GM19025 (cell line): ENCODE measurements around the gene JMJD4.
A peak's percentile ranks its signal among the peaks of the same experiment; 100 is the strongest.
"Not testable (repeated sequence)": the region's sequence is repeated elsewhere in the genome, so short reads cannot be mapped to it uniquely, and the experiment has no call there.

Source experiments
- ATAC-seq: cut with Tn5 transposase; IDR thresholded peaks from one replicate; pipeline ENCODE4 v1.9.1; 2021; ENCODE audit warnings: mild to moderate bottlenecking, low read depth, moderate library complexity; ENCODE audit not compliant: unreplicated experiment

The JMJD4 gene

DNA sequence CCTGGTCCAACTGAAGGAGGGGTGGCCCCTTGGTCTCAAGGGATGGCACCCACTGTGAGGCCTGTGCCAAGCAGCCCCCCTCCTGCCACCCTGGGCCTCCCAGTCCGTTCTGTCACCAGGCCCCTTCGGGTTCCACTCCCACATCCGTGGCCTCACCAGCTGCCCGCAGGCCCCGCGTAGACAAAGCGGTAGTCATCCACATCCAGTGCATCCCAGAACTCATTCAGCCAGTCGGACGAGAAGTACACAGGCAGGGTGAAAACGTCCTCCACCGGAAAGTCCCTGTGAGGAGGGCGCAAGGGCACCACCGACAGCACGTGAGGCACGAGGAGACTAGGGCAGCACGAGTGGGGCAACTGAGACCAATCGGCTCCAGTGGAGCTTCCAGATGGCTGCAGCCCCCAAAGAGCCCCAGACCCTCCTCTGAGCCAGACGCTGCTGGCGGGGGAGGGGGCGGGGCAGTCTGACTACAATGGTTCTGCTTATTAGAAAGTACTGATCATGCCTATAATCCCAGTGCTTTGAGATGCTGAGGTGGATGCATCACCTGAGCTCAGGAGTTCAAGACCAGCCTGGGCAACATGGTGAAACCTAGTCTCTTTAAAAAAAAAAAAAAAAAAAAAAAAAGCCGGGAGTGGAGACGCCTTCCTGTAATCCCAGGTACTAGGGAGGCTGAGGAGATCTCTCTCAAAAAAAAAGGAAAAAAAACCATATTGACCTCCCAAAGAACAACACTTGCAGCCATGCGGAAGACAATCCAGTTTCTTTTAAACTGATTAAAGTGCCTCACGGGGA, 1.2 kb downstream of the JMJD4 start:
- ATAC-seq, result no peak

DNA sequence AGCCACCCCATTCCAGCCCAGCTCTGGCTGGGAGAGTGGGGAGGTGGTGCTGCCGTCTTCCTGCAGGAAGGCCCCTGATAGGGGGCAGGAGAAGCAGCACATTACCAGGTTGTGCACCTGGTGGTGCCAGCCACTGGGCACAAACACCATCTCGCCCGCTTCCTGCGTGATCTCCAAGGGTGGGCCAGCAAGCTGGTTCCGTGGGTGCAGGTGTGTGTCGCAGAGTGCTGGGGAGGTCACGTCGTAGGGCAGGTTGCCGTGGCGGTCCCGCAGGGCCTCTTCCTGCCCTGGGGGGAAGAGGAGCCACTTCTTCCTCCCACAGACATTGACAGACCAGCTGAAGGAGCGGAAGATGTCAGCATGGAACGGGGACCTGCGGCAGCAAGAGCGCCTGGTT, 1.8 kb downstream of the JMJD4 start:
- no peak for ATAC-seq

DNA sequence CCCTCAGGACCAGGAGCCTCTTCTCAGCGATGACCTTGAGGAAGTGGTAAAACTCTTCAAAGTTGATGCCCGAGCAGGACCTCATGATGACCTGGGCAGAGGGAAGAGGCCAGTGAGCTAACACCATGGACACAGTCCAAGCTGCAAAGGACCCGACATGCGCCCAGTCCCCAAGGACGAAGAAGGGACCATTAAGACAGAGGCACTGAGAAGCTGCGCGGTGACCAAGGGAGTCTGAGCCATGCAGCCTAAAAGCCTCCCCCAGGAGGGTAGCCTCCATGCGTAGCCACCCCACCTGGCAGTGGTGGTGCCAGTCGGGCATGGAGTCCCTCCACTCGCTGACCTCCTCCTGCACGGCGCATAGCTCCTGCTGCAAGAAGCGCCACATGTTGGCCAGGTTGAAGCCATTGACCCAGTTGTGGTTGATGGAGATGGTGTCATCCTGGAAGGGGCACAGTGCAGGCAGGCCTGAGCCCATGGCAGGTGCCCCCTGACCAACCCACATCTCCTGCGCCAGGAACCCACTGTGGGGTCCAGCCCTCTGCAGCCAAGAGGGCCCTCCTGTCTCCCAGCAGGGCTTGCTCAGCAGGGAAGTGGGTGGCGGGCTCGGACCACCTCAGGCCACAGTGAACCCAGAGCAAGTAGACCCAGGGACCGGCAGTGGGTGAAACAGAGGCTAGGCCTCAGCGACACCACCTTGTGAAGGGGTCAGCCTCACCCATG, 2.4 kb downstream of the JMJD4 start:
- no peak for ATAC-seq

DNA sequence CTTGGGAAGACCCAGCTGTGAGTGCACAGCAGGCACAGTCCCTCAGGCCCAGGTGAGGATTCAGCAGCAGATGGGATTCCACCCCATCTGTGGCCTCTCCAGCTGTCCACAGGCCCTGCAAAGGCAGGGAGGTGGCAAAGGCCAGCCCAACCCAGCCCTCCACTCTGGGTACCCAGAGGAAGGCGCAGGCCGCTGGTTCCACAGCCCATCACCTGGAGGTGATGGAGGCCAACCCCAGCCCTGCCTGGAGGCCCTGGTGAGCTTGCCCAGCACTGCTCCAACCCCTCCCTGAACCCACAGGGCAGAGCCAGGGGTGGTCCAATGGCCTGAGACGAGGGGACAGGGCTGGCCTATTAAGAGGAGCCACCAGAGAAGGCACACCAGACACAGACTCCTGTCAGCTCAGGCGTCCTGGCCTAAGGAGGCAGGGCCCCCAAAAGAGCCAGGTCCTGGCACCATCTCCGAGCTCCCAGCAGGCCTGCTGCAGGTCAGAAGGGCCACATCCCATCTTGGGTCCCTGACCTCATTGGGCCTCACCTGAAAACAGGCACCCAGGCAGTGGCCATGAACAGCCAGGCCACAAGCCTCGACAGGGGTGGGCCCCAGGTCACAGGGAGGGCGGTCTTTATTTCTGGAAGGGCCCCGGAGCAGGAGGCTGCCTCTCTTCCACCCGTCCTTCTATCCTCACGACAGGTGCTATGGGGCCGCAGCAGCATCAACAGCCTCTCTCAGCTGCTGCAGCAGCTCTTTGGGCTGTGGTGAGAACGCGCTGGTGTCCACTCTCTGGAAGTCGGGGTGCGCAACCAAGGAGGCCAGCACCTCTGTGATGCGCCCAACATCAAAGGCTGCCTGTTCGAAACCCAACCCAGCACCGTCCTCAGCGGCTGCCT, 3.2 kb downstream of the JMJD4 start:
- no peak for ATAC-seq

DNA sequence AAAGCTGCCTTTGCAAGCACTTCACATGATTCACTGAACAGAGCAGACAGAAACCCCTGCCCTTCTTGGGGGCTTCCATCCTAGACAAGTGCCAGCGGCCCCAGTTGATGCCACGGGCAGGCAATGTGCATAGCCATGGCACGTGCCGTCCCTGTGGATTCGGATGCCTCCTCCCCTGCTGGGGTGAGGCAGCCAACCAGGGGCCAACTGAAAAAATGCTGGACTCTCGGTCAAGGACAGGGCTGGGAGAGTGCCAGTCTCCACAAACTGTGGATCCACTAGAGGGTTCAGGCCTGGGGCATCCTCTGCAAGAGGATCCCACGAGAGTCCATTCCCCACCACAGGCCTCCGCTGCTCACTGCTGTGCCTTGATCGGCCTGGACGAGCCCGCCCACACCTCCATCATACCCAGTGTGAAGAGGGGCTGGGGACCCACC, 3.8 kb downstream of the JMJD4 start:
- ATAC-seq, result no peak

DNA sequence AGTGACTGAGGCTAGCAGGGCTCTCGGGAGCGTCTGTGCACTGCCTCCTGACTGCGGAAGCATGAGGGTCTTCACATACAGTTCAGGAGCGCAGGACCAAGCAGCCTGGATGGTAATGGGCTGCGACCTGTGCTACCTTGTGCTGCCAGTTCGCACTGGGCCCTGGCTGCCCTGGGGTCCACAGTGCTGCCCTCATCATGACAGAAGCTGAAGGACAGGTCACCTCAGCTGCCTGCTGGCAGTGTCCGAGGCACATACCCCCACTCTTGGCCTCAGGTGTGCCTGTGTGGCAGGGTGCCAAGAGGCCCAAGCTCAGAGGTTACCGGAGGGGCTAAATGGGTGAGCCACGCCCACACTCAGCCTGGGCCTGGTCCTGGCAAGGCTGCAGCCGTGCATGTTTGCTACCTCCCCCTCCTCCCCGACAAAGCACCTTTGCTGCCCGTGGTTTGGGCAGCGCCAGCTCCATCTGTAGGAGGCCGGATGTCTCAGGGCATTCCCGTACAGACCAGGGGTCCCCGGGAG, 4.4 kb downstream of the JMJD4 start:
- ATAC-seq, result no peak

DNA sequence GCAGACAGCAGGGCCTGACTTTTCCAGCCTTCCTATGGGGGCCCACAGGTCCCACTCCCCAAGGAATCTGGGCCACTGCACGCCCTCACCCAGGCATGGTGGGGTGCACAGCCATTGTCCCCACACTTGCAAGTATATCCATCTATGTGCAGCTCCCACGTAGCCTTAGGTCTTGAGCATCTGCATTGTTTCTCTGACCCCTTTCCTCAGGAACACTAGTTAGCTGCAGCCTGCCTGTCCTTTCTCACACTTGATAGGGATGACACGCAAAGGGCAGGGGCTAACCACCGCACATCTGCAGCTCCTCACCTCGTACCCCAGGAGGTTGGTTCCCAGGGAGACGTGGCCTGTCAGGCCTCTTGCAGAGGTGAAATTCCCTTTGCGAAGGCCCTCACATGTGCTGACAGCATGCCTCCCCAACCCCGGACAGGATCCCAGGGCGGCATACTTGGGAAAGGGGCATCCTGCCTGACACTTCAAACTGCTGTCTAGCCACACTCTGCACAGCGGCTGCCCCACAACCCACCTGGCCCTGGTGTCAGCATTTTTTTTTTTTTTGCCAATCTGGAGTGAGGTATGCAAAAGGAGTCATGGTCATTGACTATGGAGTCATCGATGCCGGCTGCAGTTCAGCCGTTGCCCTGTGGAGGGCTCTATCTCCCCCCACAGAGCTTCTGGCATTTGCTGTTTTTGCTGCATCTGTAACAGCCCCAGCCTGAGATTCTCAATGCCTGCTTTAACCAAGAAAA, 5.0 kb downstream of the JMJD4 start:
- ATAC-seq, result no peak

DNA sequence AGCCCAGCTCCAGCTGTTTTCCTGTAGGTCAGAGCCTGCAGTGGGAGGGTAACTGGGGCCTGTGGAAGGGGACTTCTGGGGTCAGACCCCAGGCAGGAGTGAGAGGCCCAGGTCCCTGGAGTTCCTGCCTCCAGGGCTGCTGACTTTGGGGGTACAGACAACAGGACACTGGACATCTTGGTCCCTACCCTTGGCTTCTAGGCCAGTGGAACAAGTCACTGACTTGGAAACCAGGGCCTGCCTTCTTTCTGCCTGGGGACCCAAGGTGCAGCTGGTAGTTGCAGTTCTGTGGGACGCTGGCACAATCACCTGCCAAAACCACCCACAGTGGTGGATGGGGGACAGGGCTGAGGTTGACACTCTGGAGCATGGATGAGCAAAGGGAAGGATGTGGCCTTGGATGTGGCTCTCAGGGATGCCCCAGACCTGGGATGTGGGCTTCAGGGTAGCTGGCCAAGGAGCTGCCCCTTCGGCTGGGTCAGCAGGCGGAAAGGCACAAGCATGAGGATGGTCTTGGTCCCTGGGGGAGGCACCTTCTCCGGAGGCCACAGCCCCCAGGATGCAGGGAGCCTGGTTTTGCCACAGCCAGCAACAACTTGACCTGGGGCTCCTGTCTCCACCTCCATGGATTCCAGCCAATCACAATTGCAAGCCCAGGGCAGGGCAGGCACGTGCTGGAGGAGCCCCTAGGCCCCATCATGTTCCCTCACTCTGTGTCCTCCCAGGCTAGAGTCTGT, 5.8 kb downstream of the JMJD4 start:
- ATAC-seq, result no peak

DNA sequence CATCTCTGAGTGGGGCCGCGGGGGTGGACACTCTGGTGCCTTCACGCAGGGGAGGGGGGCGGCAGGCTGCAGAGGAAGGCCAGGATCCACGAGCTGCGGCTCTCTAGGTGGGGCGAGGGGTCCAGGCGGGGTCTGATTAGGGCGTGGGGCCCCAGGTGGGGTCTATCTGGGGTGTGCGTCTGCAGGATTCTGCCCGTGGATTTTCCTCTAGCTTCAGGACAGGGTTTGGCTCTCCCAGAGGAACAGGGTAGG, 6.3 kb downstream of the JMJD4 start:
- no peak for ATAC-seq

DNA sequence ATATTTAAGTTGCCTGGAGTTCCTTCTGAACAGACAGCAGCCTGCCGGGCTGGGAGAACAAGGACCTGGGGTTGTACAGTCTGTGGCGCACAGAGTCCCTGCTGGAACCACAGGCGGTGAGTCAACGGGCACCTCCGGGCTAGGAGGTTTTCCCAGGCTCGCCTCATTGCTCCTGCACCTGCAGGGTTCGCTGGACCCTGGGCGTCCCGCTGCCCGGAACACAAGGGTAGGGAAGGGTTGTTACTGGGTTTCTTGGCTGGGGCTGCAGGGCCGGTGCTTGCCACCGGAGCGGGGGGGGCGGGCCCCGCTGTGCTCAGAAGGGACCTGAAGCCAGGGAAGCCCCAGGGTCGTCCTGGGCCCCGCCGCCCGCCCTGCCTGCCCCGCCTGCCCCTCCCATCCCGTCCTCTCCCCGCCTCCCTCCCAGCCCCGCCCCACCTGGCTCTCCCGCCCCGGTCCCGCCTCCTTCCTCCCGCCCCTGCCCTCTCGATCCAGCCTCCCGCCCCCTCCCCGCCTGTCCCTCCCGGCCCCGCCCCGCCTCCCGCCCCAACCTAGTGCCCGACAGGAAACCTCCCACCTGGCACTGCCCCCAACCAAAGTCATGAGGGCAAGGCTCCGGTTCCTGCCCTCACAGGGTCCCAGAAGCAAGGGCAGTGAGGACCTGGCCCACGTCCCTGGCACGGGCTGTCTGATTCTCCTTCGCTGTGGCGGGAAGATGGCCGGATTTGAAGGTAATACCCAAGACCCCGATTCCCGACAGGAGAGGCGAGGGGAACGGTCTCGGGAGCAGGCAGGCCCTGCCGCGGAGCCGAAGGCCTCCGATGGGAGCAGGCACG, 6.8 kb downstream of the JMJD4 start:
- peak; percentile 40 for ATAC-seq

DNA sequence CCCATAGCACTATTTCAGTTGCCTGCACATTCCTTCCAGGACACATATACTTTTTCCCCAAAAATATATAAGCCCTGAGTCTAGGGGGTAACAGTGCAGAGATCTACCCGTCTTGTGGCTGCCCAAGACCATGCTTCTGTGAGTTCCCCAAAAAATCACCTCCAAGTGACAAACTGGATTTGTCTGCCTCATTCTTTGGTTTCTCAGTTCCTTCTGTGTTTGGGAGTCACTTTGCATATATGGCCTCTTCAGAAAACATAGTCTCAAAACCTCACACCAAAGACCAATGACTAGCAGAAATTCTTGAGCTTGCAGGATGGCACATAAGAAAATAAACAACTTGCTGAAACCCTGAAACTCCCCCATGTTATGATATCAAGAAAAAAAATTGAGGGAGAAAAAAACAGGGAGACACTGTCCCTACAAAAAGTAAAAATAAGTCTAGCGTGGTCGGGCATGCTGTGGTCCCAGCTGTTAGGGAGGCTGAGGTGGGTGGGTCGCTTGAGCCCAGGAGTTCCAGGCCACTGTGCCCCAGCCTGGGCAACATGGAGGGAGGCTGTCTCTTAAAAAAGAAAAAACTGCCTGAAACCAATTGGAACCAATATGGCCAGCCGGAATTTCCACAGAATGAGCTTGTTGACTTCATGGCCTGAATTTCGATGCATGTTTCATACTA, 8.0 kb downstream of the JMJD4 start:
- no peak for ATAC-seq

DNA sequence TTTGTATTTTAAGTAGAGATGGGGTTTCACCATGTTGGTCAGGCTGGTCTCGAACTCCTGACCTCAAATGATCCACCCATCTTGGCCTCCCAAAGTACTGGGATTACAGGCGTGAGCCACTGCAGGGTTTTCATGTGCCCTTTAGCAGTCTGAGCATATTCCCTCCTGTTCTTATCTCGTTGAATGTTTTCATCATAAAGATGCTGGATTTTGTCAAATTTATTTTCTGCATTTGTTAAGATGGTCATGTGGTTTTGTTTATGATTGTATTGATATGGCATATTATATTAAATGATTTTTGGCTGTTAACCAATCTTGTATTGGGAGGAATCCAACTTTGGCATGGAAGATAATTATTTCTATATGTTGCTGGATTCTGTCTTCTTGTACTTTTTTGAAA, 8.8 kb downstream of the JMJD4 start:
- ATAC-seq, result no peak

DNA sequence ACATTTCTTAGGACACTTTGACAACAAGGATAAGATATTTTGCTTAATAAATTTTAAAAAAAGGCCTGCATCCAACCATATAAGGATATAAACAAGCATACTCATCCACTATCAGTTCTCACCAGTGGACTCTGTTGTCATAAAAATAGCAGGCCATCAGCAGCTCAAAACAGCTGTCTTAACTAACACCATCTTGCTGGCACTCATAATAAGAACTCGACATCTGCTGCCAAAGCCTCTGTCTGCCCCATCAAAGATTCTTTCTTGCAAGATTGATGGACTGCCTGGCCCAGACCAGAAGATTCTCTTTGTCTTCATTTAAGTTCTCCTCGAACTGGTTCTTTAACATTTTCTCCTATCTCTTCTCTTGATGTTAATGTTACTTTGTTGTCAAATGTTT, 10.1 kb downstream of the JMJD4 start:
- ATAC-seq, result no peak

DNA sequence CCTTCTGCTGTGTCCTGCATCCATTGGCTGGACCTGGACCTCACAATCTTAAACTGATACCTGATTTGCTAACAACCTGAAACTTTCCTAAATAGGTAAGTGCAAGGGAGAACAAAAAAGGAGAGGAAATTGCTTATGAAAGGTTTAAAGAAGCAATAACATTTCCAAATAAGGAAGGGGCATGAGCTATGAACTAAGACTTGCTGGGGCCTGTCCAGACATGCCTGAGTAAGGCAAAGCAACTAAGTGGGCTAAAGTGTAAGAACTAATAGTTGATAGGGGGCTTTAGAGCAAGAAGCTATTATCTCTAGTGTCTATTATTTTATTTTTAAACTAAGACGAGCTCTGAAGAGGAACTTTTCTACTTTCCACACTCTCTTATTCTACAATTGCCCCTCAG, 11.6 kb downstream of the JMJD4 start:
- ATAC-seq, result no peak

DNA sequence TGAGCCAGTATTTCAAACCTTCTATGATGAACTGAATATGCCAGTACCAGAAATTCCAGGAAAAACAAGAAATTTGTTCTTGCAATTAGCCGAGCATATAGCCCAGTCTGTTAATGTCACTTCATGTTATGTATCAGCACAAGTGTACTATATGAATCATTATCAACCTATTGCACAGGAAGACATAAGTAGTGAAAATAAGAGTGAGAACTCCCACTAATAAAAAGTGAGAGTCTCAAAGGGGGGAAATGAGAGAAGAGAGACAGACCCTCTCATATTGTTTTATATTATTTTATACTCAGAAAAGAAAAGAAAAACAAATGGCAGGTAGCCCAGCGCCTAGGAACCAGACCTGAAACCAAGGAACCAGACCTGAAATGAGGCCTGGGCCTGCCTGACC, 16.2 kb downstream of the JMJD4 start:
- ATAC-seq, result no peak

DNA sequence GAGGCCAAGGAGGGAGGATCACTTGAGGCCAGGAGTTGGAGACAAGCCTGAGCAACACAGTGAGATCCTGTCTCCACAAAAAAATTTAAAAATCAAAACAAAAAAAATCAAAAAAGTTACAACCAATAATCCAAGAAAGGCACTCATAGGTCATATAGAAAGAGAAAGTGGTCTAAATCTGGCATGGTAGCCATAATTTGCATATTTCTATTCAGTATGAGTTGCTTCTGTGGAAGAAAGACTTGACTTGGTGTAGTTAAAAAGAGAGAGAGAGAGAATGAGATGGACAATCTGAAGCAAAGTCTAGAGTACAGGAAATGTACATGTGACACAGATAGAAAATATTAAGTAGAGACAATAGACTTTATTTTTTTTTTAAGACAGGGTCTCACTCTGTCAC, 22.5 kb downstream of the JMJD4 start:
- no peak for ATAC-seq

DNA sequence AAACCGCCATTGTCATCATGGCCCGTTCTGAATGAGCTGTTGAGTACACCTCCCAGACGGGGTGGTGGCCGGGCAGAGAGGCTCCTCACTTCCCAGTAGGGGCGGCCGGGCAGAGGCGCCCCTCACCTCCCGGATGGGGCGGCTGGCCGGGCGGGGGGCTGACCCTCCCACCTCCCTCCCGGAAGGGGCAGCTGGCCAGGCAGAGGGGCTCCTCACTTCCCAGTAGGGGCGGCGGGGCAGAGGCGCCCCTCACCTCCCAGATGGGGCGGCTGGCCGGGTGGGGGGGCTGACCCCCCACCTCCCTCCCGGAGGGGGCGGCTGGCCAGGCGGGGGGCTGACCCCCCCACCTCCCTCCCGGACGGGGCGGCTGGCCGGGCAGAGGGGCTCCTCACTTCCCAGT, 24.6 kb downstream of the JMJD4 start:
- ATAC-seq, result not testable (repeated sequence)

DNA sequence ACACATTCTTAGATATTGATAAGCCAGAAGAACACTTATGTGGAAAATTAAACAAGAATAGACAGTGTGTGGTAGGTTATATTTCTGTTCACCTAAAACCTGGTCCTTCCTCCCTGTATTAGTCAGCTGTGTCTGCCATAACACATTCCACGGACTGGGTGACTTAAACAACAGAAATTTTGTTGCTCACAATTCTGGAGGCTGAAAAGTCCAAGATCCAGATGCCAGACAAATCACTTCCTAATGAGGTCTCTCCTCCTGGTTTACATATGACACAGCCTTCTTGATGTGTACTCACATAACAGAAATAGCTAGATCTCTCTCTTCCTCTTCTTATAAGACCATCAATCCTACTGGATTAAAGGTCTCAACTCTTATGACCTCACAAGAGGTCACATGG, 25.7 kb downstream of the JMJD4 start:
- ATAC-seq, result no peak
